ENCODE results near the gene CLUH.
"Not testable (repeated sequence)": the region's sequence is repeated elsewhere in the genome, so short reads cannot be mapped to it uniquely, and the experiment has no call there.

CLUH gene

GRCh38 chr17:2688351-2689342 lies 22.9 kb downstream of the CLUH start:
- DNase-seq (ENCODE audit: low read depth in 2 of 2), result no peak

GRCh38 chr17:2687074-2687418 lies 24.5 kb downstream of the CLUH start:
- DNase-seq (ENCODE audit: low read depth in 2 of 2), result no peak

GRCh38 chr17:2685696-2686095 lies 25.9 kb downstream of the CLUH start:
- DNase-seq (ENCODE audit: low read depth in 2 of 2), result no peak

- DNase-seq (ENCODE audit: low read depth in 2 of 2), result no peak
These were observed 27.0 kb downstream of the CLUH start for GRCh38 chr17:2684549-2684948.

- DNase-seq (ENCODE audit: low read depth in 2 of 2), result no peak
These were observed 27.7 kb downstream of the CLUH start for GRCh38 chr17:2683912-2684311.

GRCh38 chr17:2682176-2682938 lies 29.2 kb downstream of the CLUH start:
- DNase-seq (ENCODE audit: low read depth in 2 of 2), result no peak

- DNase-seq (ENCODE audit: low read depth in 2 of 2), result no peak
These were observed 29.9 kb downstream of the CLUH start for GRCh38 chr17:2681650-2682049.

GRCh38 chr17:2680961-2681360 lies 30.6 kb downstream of the CLUH start:
- no peak for DNase-seq (ENCODE audit: low read depth in 2 of 2)

GRCh38 chr17:2679247-2679646 lies 32.3 kb downstream of the CLUH start:
- DNase-seq (ENCODE audit: low read depth in 2 of 2), result not testable (repeated sequence)

GRCh38 chr17:2672026-2672425 lies 39.5 kb downstream of the CLUH start:
- no peak for DNase-seq (ENCODE audit: low read depth in 2 of 2)

- not testable (repeated sequence) for DNase-seq (ENCODE audit: low read depth in 2 of 2)
These were observed 51.2 kb downstream of the CLUH start for GRCh38 chr17:2660410-2660809.

GRCh38 chr17:2659337-2659736 lies 52.2 kb downstream of the CLUH start:
- not testable (repeated sequence) for DNase-seq (ENCODE audit: low read depth in 2 of 2)

GRCh38 chr17:2656283-2656682 lies 55.3 kb downstream of the CLUH start:
- no peak for DNase-seq (ENCODE audit: low read depth in 2 of 2)

GRCh38 chr17:2655546-2655945 lies 56.0 kb downstream of the CLUH start:
- no peak for DNase-seq (ENCODE audit: low read depth in 2 of 2)

- DNase-seq (ENCODE audit: low read depth in 2 of 2), result not testable (repeated sequence)
These were observed 58.7 kb downstream of the CLUH start for GRCh38 chr17:2652911-2653310.

GRCh38 chr17:2649191-2649590 lies 62.4 kb downstream of the CLUH start:
- no peak for DNase-seq (ENCODE audit: low read depth in 2 of 2)

GRCh38 chr17:2647957-2648356 lies 63.6 kb downstream of the CLUH start:
- DNase-seq (ENCODE audit: low read depth in 2 of 2), result no peak

- no peak for DNase-seq (ENCODE audit: low read depth in 2 of 2)
These were observed 66.6 kb downstream of the CLUH start for GRCh38 chr17:2644971-2645370.
